HG03565 (cell line): Measurements from ENCODE around the gene TBC1D5.
"Not testable (repeated sequence)": the region's sequence is repeated elsewhere in the genome, so short reads cannot be mapped to it uniquely, and the experiment has no call there.

Experiments
- ATAC-seq: cut with Tn5 transposase; IDR thresholded peaks from one replicate; pipeline ENCODE4 v1.9.1; 2021; ENCODE audit warnings: mild to moderate bottlenecking, moderate library complexity; ENCODE audit not compliant: unreplicated experiment

TBC1D5 gene

DNA sequence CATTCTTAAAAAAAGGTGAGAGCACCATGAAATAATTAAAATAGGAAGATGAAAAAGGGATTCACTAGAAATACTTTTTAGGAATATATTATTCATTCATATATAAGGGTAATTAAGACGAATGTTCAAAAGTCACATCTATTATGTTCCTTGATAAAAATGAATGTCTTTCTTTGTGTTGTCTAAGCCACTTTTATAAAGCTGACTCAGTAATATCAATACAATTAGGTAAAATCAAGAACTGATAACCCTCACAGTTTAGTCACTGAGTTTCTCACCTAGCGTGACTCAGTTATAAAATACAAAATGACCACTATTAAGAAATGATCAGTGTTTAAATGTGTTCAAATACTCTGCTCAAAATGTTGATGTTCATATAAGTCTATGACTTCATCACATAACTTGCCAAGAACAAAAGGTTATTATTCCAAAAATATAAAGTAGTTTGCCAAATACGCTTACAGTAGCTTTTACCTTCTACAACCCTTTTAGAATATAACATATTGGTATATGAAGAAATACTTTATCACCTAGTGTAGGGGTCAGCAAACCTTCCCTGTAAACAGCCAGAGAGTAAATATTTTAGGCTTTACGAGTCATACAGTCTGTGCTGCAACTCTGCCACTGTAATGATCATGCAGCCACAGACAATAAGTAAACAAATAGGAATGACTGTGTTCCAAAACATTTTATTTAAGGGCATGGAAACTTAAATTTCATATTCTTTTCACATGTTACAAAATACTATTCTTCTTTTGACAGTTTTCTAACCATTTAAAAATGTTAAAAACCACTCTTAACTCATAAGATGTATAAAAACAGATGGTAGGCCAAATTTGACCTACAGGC is 369.8 kb downstream of the TBC1D5 start:
- no peak for ATAC-seq

DNA sequence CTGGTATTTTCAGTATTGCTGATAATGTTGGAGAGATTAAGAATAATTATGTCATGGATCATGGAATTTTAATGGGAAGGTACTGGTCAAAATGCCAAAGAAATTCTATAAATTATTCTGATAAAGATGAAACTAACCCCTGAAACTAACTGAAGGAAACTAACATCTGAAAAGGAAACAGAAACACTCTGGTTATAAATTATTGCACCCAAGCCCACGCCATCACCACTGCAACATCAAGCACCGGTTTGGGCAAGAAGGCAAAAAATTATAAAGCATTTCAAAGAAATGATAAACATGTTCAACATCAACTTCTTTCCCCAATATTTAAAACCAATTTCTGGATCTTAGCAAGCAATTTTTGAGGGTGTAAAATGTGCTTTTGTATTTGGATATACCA is 372.5 kb downstream of the TBC1D5 start:
- ATAC-seq = no peak

DNA sequence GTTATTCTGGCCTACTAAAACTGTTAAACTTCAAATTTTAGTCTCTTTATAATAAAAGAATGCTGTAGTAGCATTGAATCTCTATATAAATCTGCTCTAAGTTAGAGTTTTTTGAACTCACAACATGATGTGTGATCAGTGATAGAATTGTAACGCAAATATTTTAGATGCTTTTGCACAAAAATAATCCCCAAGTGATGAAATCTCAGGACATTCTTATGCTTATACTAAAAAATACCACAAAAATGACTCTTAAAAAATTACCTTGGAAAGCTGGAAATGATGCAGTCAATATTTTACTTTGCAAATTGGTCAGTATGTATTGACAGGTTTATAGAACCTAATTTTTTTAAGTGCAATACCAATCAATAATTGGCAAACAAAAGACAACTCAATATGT is 375.3 kb downstream of the TBC1D5 start:
- no peak for ATAC-seq

DNA sequence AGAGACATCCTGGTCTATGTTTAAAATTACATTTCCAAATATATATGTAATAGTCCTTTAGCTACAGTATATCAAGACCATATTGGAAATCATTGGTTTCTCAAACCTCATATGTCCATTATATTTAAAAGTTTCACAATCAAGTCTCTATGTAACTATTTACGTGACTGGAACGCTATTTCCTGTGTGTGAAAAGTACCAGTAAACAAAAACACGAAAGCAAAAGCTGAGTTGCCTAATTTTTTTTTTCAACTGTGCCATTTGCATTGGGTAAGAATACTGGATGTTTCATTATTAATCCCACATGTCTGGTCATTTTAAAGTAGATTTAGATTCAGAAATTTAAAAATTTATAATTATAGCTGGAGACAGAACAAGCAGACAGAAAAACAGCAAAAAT is 381.4 kb downstream of the TBC1D5 start:
- ATAC-seq = no peak

DNA sequence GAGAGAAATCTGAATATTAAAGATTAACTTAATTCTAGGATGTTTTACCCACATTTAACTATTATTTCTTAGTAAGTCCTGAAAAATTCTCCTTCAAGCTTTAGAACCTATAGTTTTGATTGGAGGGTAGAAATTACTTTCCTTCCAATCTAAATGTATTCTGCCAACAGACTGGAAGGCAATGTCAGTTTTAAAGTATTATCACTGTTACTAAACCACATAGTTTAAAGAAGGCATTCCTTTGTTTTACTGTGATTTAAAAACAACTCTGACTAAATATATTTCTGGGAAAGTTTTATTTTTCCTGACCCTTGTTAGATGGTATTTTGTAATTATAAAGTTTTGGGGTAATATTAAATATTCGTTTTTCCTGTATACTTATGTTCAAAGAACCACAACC is 382.5 kb downstream of the TBC1D5 start:
- ATAC-seq = no peak

DNA sequence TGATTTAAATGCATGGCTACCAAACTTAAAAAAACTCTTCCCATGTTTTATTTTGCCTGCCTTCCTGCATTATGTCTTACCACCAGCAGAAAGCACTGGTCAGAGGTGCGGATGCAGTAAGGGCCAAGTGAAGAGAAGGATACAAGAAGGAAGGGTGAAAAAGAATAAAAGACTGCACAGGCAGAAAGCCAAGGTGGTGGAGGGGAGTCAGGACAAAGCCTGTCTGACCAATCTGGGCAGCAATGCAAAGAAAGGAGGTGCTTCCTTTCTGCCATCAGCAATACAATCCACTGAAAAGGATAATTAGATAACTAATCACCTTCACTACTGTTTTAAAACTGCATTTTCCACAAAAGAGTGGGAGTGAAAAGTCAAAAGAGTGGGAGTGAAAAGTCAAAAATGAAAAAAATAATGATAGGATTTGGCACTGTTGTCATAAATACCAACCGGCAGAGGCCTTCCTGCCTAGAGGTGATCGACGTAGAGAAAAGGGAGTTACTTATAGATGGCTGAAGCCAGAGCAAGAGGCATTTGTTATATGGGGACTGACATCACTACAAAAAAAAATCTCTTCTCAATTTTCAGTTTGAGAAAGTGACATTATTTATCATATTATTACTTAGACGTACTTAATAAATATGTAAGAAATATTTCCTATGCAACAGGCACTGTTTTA is 385.3 kb downstream of the TBC1D5 start:
- ATAC-seq = no peak

DNA sequence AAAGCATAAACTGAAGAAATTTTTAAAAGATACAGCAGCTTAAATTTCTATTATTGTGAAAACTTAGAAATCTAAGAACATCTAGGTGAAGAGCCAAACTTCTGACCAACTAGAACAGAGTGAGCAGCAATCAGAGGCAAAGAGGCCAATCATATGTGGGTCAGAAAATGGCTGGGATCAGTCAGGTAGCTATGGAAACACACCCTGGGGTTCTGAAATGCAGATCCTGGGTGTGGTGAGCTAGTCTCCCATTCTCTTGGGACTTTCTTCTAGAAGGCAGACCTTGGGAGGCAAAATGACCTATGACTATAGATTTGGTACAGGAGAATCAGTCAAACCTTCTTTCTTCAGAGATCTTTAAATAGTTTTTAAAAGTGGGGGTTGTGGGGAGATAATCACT is 385.8 kb downstream of the TBC1D5 start:
- no peak for ATAC-seq

DNA sequence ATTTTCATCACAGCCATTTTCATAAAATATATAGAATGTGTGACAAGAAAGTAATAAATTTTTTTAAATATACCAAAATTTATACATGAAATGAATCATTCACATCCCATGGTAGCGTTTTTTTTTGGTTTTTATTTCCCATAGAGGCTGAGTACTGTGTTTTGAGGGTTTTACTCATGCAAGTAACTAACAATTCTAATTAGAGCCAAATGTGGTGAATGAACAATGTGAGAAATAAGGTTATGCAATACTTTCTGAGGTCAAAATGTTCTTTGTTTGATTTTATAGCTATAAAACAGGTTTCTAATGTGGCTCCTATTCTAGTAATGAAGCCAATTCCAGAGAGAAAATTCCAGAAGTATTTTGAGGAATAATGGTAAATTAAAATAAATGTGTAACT is 386.8 kb downstream of the TBC1D5 start:
- ATAC-seq = no peak

DNA sequence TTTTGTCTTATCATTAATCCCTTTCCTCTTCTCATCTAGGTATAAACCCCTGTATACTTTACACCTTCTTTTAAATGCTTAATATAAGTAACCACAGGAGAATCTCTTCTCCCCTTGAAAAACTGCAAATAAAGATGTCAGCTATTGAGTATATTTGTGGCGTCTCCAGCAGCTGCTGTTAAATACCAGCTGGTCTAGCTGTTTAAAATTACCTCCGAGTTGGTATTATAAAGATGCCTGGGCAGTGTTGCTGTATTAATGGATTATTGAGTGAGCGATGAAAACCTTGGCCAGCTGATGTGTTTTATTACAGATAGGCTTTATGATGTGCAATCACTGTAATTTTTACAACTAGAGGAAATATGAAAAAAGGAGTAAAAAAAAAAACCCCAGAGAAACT is 388.1 kb downstream of the TBC1D5 start:
- no peak for ATAC-seq

DNA sequence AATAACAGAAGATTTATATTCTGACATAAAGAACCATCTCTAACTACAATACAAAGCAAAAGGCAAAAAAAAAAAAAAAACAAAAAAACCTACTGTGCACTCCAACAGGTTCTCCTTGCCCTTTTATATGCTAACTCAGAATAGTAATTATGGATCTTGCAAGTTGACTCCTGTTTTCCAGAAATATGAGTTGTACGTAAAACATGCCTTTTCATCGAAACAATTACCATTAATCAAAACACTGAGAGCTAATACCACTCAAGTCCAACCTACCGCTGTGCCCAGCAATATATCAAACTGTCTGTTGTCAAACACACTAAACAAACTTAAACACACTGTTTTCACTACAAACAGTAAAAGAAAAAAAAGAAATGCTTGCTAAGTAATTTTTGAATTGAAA is 389.8 kb downstream of the TBC1D5 start:
- ATAC-seq = no peak

DNA sequence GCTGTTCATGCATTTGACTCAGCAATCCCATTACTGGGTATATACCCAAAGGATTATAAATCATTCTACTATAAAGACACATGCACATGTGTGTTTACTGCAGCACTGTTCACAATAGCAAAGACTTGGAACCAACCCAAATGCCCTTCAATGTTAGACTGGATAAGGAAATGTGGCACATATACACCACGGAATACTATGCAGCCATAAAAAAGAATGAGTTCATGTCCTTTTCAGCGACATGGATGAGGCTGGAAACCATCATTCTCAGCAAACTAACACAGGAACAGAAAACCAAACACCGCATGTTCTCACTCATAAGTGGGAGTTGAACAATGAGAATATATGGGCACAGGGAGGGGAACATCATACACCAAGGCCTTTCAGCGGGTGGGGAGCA is 391.2 kb downstream of the TBC1D5 start:
- not testable (repeated sequence) for ATAC-seq

DNA sequence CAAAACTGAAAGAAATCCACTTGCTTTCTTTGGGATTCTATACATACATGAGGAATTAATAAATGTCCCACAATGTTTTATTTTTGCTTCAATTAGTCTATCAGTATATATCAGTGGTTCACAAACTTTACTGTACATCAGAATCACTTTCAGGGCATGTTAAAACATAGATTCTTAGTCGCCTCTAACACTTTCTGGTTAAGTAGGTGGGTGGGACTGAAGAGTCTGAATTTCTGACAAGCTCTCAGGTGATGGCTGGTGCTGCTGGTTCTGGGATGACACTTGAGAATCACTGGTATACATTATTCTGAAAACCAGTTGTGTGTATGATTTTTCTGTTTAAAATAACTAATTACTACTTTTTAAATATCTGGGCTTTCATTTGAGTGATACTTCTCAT is 393.3 kb downstream of the TBC1D5 start:
- ATAC-seq = no peak

DNA sequence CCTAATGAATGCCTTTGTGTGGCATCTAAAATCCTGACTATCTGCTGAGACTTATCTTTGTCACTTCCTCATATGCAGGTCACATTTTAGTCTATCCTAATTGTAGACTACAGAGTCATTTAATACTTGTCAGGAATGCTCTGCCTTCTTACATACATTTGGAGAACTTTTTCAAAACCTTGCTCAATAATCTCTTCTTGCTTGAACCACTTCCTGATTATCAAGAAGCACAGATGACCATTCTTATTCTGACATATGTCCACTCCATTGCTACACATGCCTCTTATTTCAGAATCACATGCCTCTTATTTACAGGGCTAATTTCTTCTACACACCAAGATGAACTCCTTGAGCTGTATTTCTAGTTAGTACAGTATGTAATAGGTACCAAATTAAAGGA is 400.3 kb downstream of the TBC1D5 start:
- ATAC-seq = no peak

DNA sequence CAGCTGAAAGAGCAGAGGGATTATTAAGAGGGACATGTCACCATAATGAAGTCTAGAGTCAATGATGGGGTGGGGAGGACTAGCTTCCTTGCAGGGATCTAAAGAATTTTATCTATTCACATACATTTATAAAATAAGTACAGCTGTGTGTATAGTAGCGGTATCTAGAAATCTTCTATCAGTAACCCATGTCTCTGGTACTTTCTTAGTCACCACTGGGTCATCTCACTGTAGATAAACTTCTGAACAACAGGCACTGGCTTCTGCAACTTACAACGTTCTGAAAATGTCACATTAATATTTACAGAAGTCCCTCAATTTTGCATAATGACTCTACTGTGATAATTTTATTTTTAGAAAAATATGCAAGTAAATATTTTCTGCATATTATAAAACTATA is 401.7 kb downstream of the TBC1D5 start:
- no peak for ATAC-seq

DNA sequence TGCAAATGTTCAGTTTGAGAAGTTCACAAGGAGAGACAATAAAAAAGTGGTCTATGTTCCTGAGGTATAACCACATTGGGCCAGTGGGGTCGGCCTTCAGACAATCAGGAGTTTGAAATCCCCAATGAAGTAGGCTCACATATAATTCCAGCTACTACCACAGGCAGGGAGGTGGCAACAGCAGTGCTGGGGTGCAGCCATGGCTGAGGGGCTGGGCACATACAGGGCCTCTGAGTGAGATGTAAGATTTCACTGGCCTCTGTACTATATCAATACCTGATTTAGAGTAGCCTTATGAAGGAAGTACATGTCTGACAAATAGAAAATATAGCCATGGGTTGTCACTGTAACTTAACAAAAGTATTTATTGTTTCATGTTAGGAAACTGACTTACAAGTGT is 402.2 kb downstream of the TBC1D5 start:
- ATAC-seq = no peak

DNA sequence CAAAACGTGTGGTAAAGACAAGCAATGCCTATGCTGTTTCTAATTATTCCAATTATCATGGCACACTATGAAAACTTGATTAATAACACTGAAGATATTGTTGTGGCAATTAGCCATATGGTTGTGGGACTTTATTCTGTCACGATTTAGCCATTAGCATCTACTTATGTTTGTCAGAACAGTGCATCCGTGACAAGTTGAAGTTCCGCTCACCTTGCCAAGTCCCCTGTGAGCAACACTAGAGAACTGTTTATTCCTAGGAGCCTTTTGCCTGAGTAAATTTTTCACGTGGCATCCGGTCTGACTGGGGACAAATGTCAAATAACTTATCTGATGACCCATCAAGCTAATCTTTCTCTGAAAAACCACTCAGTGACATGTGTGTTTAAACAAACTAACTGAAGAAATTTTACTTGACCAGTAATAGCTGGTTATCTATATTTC is 403.3 kb downstream of the TBC1D5 start:
- no peak for ATAC-seq

DNA sequence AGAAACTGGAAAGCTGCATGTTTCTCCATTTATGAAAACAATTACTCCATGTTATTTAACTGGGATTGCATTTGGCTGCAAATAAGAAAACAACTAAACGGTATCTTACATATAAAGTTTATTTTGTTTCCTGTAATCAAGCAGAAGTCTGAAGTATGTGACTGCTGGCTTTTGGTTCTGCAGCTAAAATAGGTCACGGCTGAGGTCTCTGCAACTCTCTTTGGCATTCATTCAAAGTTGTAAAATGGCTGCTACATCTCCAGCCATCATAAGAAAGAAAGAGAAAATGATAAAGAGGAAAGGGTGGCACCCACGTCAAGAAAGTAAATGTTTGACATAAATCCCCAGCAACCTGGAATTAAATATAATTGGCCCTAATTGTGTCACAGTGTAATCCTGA is 406.1 kb downstream of the TBC1D5 start:
- no peak for ATAC-seq

DNA sequence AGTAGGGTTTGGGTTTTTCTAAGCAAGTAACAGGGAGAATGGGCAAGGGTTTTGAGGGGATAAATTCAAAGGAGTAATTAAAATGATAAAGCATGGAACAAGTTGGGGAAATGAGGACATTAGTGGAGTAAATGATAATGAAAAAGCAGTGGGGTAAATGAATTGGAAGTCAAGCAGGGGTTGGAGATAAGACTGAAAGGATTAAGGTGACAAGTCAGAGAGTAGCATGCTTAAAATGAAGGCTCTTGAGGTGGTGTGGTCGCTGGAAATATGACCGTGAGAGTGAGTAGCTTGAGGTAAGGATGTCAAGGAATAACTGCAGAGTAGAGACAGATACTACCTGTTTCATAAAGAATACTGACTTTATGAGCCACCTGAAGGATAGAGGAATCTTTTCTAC is 408.5 kb downstream of the TBC1D5 start:
- no peak for ATAC-seq

DNA sequence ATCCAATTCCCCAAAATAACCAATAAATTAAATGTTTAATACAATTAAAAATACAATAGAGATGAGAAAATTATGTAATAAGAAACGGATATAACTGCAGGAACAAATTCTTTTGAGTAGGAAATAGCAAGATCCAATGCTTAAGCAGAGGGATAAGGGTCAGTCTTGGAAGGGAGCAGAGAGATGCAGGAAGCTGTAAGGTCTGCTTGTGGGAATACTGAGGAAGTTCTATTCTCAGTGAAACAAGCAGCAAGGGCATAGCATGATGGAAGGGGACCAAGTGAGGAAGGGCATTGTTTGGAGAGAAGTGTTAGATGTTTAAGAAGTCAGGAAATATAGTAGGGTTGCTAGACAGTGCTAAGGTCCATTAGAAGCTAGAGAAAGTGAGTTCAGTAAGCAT is 409.0 kb downstream of the TBC1D5 start:
- ATAC-seq = no peak

DNA sequence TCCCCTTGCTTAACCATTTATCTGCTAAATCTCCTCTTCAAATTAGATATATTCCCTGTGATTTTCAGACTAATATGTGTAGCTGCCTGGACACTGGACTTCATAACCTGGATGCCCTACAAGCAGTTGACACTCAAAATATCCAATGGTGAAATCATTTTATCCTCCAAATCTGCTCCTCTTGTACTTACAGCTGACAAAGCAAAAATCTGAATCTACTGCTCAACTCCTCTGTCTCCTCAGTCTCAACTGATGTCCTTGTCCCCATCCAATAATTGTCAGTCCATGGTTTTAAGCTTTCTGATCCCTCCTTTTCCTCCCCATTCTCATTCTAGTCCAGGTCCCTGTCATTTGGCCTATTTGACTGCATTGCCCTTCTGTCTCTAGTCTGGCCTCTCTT is 411.8 kb downstream of the TBC1D5 start:
- no peak for ATAC-seq

DNA sequence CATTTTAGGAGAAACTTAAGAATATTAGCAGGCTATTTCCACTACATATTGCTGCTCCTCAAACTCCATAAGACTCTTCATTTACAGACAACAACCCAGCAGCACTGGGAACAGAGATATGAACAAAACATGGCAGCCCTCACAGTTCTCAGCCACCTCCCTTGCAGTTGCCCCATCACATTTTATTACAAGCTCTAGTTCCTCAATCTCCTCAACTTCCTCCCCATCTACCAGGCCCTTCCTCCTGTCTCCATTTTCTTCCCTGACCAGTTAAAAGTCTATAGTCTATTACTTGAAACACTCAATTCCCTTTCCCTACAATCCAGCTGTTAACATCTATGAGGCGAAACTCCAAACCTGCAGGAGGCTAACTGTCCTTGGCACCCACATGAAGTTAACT is 412.5 kb downstream of the TBC1D5 start:
- no peak for ATAC-seq

DNA sequence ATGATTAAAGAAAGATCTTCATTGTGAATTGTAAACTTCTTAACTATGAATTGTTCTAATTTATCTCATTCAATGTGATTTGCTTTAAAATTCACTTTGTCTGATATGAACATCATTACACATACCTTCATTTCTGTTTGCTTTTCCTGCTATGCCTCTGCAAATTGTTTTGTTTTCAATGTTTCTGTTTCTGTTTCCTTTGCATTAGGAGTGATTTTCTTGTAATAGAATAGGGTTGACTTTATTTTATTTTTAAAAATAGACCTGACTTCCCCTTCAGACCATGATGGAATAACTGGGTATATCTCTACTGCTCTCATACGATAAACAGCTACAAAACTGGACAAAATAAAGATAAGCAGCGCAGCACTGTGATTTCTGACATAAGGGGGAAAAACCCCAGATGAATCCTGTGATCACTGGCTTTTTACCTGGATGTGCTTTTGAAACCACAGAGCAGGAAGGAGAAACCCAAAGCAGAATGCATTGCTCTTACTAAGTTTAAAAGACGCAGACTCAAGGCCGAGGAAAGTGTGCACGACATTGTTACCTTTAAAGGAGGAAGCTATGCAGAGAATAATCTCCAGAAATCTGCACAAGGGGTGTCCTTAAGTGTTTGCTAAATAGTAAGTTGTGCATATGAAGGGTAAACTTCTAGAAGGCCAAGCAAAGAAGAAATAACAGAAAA is 420.2 kb downstream of the TBC1D5 start:
- ATAC-seq = no peak
